SK-MEL-5 (cell line): ENCODE data around the gene ENTPD6. TPM values are rescaled to one million over a fixed set of nuclear protein-coding genes. Genes with fewer than 3 reads are reported as not detected.
"Not testable (repeated sequence)": the region's sequence is repeated elsewhere in the genome, so short reads cannot be mapped to it uniquely, and the experiment has no call there.

Source experiments
- DNase-seq: peaks from one replicate; pipeline ENCODE4 v3.0.0-alpha.2; 2016; ENCODE audit warnings: low read depth, low spot score
- in situ Hi-C: cut with HindIII; loops from 2 replicates; pipeline ENCODE4 v1.10.0; 2016; ENCODE audit warnings: low sequenced_read_pairs, high pct_unique_total_duplicates, low pct_unique_long_range_greater_than_20kb
- total RNA-seq: library from RNA; depleted of rRNA; stranded (reverse); fragments of >200 nt; shearing (Covaris generic); gene quantifications from 2 replicates; pipeline ENCODE4 v1.2.3, GENCODE V29; 2014

Gene ENTPD6
- total RNA-seq, 1 experiment from 2014 or later: 236 TPM

GRCh38 chr20:25179439-25180089 lies 15.9 kb upstream of the ENTPD6 start:
- DNase-seq: no peak
- in situ Hi-C loops: no loop called here

- in situ Hi-C loops, DNase-seq: not testable (repeated sequence)
These were observed 11.1 kb upstream of the ENTPD6 start for GRCh38 chr20:25184391-25184790.

- no peak for DNase-seq
- in situ Hi-C loops: no loop called here
These were observed 8.3 kb upstream of the ENTPD6 start for GRCh38 chr20:25187220-25187619.

GRCh38 chr20:25187635-25188034 lies 7.9 kb upstream of the ENTPD6 start:
- DNase-seq: no peak
- in situ Hi-C loops: no loop called here

GRCh38 chr20:25188218-25188617 lies 7.3 kb upstream of the ENTPD6 start:
- in situ Hi-C loops: no loop called here
- DNase-seq: no peak

- no peak for DNase-seq
- in situ Hi-C loops: no loop called here
These were observed 4.5 kb upstream of the ENTPD6 start for GRCh38 chr20:25191051-25191450.

GRCh38 chr20:25191689-25192088 lies 3.8 kb upstream of the ENTPD6 start:
- in situ Hi-C loops: no loop called here
- peak; percentile 87 for DNase-seq

GRCh38 chr20:25193843-25194242 lies 1.7 kb upstream of the ENTPD6 start:
- DNase-seq: no peak
- in situ Hi-C loops: no loop called here

GRCh38 chr20:25194333-25194972 lies 1.1 kb upstream of the ENTPD6 start:
- DNase-seq: no peak
- in situ Hi-C loops: no loop called here

- in situ Hi-C loops: no loop called here
- peak; percentile 36 for DNase-seq
These were observed 662 bp downstream of the ENTPD6 start for GRCh38 chr20:25195962-25196785.

- in situ Hi-C loops: no loop called here
- DNase-seq: no peak
These were observed 1.2 kb downstream of the ENTPD6 start for GRCh38 chr20:25196786-25197120.

GRCh38 chr20:25197183-25197869 lies 1.8 kb downstream of the ENTPD6 start:
- DNase-seq: no peak
- in situ Hi-C loops: no loop called here

GRCh38 chr20:25197870-25198190 lies 2.3 kb downstream of the ENTPD6 start:
- DNase-seq: no peak
- in situ Hi-C loops: no loop called here

- in situ Hi-C loops: no loop called here
- DNase-seq: peak; percentile 39
These were observed 3.3 kb downstream of the ENTPD6 start for GRCh38 chr20:25198663-25199383.

- in situ Hi-C loops: no loop called here
- DNase-seq: peak; percentile 57
These were observed 4.2 kb downstream of the ENTPD6 start for GRCh38 chr20:25199473-25200260.

- in situ Hi-C loops: no loop called here
These were observed 7.6 kb downstream of the ENTPD6 start for GRCh38 chr20:25203089-25203488.

GRCh38 chr20:25203871-25204320 lies 8.4 kb downstream of the ENTPD6 start:
- in situ Hi-C loops: no loop called here
- DNase-seq: no peak

More at GRCh38 chr20:25203089-25203488, 7.6 kb downstream of the ENTPD6 start:
- DNase-seq: no peak
